Testis (tissue), 2 donors: ENCODE data around the gene DIDO1.

Source experiments
- POLR2A ChIP-seq: fragments of 450-650 bp; IDR thresholded peaks from one replicate; pipeline ENCODE4 v1.6.1; 2017; ENCODE audit warnings: antibody characterized with exemption, mild to moderate bottlenecking, moderate library complexity
- TF ChIP-seq, protein P1 (sequence below), 3 experiments: fragments of 450-650 bp in 2 of 3; fragments of 200-600 bp in 1 of 3; sonication (generic) in 1 of 3; IDR thresholded peaks; one replicate each; pipeline ENCODE4 v1.5.1; 2016 to 2019; ENCODE audit warnings: antibody characterized with exemption in 3 of 3, mild to moderate bottlenecking in 2 of 3, moderate library complexity in 1 of 3

- no peak for TF ChIP-seq POLR2A
- TF ChIP-seq, protein P1, sequence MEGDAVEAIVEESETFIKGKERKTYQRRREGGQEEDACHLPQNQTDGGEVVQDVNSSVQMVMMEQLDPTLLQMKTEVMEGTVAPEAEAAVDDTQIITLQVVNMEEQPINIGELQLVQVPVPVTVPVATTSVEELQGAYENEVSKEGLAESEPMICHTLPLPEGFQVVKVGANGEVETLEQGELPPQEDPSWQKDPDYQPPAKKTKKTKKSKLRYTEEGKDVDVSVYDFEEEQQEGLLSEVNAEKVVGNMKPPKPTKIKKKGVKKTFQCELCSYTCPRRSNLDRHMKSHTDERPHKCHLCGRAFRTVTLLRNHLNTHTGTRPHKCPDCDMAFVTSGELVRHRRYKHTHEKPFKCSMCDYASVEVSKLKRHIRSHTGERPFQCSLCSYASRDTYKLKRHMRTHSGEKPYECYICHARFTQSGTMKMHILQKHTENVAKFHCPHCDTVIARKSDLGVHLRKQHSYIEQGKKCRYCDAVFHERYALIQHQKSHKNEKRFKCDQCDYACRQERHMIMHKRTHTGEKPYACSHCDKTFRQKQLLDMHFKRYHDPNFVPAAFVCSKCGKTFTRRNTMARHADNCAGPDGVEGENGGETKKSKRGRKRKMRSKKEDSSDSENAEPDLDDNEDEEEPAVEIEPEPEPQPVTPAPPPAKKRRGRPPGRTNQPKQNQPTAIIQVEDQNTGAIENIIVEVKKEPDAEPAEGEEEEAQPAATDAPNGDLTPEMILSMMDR (IDR thresholded peaks at IDR 0.05): no peak
Observed at GRCh38 chr20:62914436-62914835, 11.9 kb downstream of the DIDO1 start.
